NT2/D1 (cell line): ENCODE measurements around the gene SIKE1.
"Not testable (repeated sequence)": the region's sequence is repeated elsewhere in the genome, so short reads cannot be mapped to it uniquely, and the experiment has no call there.

ENCODE experiments used
- DNase-seq: peaks from one replicate; pipeline ENCODE4 v3.0.0-alpha.2; 2011; ENCODE audit warnings: low read depth, low spot score
- H3K27me3 ChIP-seq: 2 replicates; pipeline ENCODE4 v1.6.0; 2011; ENCODE audit warnings: mild to moderate bottlenecking; ENCODE audit not compliant: insufficient read length, insufficient read depth
- H3K36me3 ChIP-seq: 2 replicates; pipeline ENCODE4 v1.6.1; 2011; ENCODE audit warnings: mild to moderate bottlenecking, low read length, mixed read lengths; ENCODE audit not compliant: insufficient read depth, insufficient read length
- H3K4me1 ChIP-seq: 2 replicates; pipeline ENCODE4 v1.5.1; 2011; ENCODE audit not compliant: insufficient read depth, insufficient read length
- H3K4me3 ChIP-seq: 2 replicates; pipeline ENCODE4 v1.5.1; 2011; ENCODE audit warnings: low read depth; ENCODE audit not compliant: insufficient read length
- H3K9ac ChIP-seq: 2 replicates; pipeline ENCODE4 v1.6.0; 2011; ENCODE audit warnings: low read depth; ENCODE audit not compliant: insufficient read length
- H3K9me3 ChIP-seq: 2 replicates; pipeline ENCODE4 v1.5.1; 2011; ENCODE audit warnings: mild to moderate bottlenecking, low read length; ENCODE audit not compliant: insufficient read depth
- SUZ12 ChIP-seq: IDR thresholded peaks from 2 replicates; pipeline ENCODE4 v1.6.1; 2011; ENCODE audit not compliant: insufficient read length, insufficient read depth; ENCODE audit errors: extremely low read depth
- YY1 ChIP-seq: IDR thresholded peaks from 2 replicates; pipeline ENCODE4 v1.6.1; 2011; ENCODE audit not compliant: insufficient read length, insufficient read depth
- ZNF274 ChIP-seq: IDR thresholded peaks from 2 replicates; pipeline ENCODE4 v1.6.1; 2011; ENCODE audit warnings: mild to moderate bottlenecking, low read depth, low read length

The SIKE1 gene

GRCh38 chr1:114803001-114803400, 22.5 kb upstream of the SIKE1 start:
- Histone ChIP-seq H3K4me1 (no peaks in the 10 kb centered on the region), H3K9me3 (peaks cover 12% of the 10 kb centered on the region; the same call in 1 of the 2 replicates), H3K9ac (no peak overlapping the region), H3K36me3 (no peaks in the 10 kb centered on the region), H3K4me3 (no peak overlapping the region), H3K27me3 (no peaks in the 10 kb centered on the region)
- DNase-seq, result no peak
- no peak for TF ChIP-seq ZNF274

DNA sequence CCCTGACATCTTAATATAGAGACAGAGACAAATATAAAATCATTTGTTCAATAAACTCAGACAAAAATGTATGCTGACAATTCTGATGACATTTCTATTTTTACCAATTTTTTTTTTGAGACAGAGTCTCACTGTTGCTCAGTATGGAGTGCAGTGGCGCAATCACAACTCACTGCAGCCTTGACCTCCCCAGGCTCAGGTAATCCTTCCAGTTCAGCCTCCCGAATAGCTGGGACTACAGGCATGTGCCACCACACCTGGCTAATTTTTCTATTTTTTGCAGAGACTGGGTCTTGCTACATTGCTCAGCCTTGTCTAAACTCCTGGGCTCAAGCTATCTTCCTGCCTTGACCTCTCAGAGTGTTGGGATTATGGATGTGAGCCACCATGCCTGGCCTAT, 13.6 kb upstream of the SIKE1 start:
- no peak overlapping the region for H3K4me3 ChIP-seq
- peaks cover 5% of the 10 kb centered on the region; the same call in 1 of the 2 replicates for H3K9me3 ChIP-seq
- no peak for TF ChIP-seq YY1
- no peak for TF ChIP-seq ZNF274
- TF ChIP-seq SUZ12, result no peak
- no peak overlapping the region for H3K9ac ChIP-seq
- no peaks in the 10 kb centered on the region for H3K4me1 ChIP-seq
- H3K27me3 ChIP-seq, result no peaks in the 10 kb centered on the region
- no peak for DNase-seq
- H3K36me3 ChIP-seq, result no peaks in the 10 kb centered on the region

- H3K9me3 ChIP-seq, result peaks cover 12% of the 10 kb centered on the region; the same call in 1 of the 2 replicates
- H3K4me1 ChIP-seq, DNase-seq, H3K27me3 ChIP-seq, H3K36me3 ChIP-seq, H3K4me3 ChIP-seq, H3K9ac ChIP-seq: not testable (repeated sequence)
Observed at GRCh38 chr1:114790581-114790980, 10.1 kb upstream of the SIKE1 start.

DNA sequence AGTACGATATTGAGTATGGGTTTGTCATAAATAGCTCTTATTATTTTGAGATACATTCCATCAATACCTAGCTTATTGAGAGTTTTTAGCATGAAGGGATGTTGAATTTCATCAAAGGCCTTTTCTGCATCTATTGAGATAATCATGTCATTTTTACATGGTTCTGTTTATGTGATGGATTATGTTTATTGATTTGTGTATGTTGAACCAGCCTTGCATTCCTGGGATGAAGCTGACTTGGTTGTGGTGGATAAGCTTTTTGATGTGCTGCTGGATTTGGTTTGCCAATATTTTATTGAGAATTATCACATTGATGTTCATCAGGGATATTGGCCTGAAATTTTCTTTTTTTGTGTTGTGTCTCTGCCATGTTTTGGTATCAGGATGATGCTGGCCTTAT, 6.0 kb upstream of the SIKE1 start:
- H3K27me3 ChIP-seq, H3K4me1 ChIP-seq, DNase-seq, H3K9ac ChIP-seq, H3K36me3 ChIP-seq, H3K4me3 ChIP-seq, H3K9me3 ChIP-seq: not testable (repeated sequence)

GRCh38 chr1:114782476-114782875, 2.0 kb upstream of the SIKE1 start:
- peaks cover 3% of the 10 kb centered on the region for H3K27me3 ChIP-seq
- no peaks in the 10 kb centered on the region for H3K4me1 ChIP-seq
- TF ChIP-seq ZNF274, result no peak
- no peak for TF ChIP-seq SUZ12
- no peak for TF ChIP-seq YY1
- H3K9me3 ChIP-seq, result peaks cover 7% of the 10 kb centered on the region; the same call in 1 of the 2 replicates
- no peak overlapping the region for H3K4me3 ChIP-seq
- DNase-seq, result no peak
- no peak overlapping the region for H3K9ac ChIP-seq
- peaks cover 19% of the 10 kb centered on the region for H3K36me3 ChIP-seq

- H3K27me3 ChIP-seq, result peaks cover 3% of the 10 kb centered on the region
- no peaks in the 10 kb centered on the region for H3K4me1 ChIP-seq
- peak overlapping the region; percentile 97 for H3K4me3 ChIP-seq
- peak overlapping the region; percentile 99 for H3K9ac ChIP-seq
- TF ChIP-seq SUZ12 (no peak), ZNF274 (no peak), YY1 (no peak)
- peaks cover 43% of the 10 kb centered on the region for H3K36me3 ChIP-seq
- no peaks in the 10 kb centered on the region for H3K9me3 ChIP-seq
- DNase-seq, result no peak
Observed at GRCh38 chr1:114779722-114780121, 763 bp downstream of the SIKE1 start.

DNA sequence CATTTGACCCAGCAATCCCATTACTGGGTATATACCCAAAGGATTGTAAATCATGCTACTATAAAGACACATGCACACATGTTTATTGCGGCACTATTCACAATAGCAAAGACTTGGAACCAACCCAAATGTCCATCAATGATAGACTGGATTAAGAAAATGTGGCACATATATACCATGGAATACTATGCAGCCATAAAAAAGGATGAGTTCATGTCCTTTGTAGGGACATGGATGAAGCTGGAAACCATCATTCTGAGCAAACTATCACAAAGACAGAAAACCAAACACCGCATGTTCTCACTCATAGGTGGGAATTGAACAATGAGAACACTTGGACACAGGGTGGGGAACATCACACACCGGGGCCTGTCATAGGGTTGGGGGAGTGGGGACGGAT, 3.8 kb downstream of the SIKE1 start:
- not testable (repeated sequence) for H3K27me3 ChIP-seq, H3K4me3 ChIP-seq, H3K9me3 ChIP-seq, H3K4me1 ChIP-seq, DNase-seq, H3K9ac ChIP-seq
- peaks cover 72% of the 10 kb centered on the region for H3K36me3 ChIP-seq

DNA sequence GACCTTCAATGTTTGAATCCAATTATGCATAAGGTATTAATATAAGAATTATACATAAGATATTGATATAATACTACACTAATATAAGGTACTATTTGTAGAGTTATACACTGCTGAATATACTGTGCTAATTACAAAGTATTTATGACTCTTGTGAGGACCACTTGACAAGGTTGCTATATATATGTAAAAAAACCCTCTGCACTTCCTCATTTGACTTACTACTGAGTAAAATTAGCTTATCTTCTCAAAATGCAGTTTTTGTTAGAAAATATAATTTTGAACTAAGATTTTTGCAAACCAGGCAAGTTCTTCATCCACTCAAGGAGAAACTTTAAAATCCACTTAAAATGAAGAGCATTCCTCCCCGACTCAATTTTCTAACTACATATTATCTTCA, 8.5 kb downstream of the SIKE1 start:
- no peaks in the 10 kb centered on the region for H3K27me3 ChIP-seq
- H3K9me3 ChIP-seq, result no peaks in the 10 kb centered on the region
- DNase-seq, result no peak
- no peak overlapping the region for H3K9ac ChIP-seq
- H3K4me3 ChIP-seq, result no peak overlapping the region
- H3K4me1 ChIP-seq, result no peaks in the 10 kb centered on the region
- H3K36me3 ChIP-seq, result peaks cover 78% of the 10 kb centered on the region
- no peak for TF ChIP-seq ZNF274
- no peak for TF ChIP-seq SUZ12
- TF ChIP-seq YY1, result no peak
